ENCODE measurements around the gene UTP11.

UTP11 gene

DNA sequence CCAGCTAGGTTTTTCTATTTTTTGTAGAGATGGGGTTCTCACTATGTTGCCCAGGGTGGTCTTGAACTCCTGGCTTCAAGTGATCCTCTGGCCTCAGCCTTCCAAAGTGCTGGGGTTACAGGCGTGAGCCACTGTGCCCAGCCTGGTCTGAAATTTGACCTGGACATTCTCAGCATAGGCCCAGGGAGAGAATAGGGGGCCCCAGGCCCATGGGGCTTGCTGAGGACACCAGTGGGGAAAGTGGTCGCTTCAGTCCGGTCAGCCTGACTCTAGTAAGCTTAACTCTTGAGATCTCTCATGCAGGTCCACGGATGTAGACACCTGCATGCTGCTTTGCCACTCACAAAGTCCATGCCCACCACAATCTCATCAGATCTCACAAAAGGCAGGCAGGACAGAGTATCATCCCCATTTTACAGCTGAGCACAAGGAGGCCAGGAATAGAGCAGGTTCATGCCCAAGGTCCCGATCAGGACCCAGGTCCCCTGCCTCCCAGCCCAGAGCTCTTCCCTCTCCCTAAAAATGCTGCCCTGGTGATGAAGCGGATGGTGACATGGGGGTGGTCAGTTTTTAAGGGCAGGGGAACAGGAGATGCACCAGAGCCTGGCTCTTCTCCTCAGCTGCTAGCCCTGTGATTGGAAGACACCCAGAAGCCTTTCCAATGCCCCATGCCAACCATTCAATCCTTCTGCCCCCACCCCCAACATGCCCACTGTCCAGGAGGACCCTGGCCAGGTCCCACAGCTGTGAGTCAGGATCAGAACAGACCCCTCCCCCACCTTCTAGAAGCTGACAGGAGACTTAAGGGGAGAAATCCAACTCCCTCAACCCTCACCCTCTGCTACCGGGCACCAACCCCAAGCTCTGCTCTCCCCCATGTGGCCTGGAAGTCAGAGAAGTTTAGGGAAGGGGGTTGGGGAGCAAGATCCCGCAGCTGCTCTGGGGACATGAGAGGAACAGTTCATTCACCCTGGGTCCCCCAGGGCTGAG is 9.0 kb upstream of the UTP11 start:
- no peak for DNase-seq (ENCODE audit: low spot score)

DNA sequence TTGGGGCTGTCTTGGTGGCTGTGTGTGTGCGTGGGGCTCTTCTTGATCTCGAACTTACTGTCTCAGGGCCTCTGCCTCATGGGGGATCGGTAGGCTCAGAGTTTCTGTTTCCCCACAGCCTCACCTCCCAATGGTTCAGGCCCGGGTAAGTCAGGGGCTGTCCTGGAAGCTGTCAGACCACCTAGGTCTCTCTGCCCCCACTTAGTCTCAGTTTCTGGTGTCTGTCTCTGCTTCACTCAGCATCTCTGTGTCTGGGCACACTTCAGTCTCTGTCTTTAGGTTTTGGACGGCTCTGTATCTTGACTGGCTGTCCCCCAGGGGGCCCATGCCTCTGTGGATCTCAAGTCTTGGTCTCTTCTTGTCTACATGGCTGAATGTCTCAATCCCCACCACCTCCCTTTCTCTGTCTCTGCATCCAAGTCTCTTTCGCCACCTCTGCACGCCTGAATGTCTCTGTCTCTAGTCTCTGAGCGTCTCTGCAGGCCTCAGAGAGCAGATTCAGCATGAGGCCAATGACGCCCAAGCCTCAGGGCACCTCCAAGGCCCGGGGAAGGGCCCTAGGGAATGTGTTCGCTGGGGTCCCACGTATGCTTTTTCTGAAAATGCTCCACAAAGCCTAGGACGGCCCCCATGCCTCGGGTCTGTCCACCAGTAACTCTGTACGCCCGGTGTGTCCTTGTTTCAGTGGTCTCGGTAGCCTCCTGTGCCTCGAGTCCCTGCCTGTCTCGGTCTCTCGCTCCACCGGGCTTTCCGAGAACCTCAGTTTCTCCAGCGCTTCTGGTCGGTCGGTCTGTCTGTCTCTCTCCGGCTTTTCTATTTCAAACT is 8.0 kb upstream of the UTP11 start:
- DNase-seq (ENCODE audit: low spot score): no peak

DNA sequence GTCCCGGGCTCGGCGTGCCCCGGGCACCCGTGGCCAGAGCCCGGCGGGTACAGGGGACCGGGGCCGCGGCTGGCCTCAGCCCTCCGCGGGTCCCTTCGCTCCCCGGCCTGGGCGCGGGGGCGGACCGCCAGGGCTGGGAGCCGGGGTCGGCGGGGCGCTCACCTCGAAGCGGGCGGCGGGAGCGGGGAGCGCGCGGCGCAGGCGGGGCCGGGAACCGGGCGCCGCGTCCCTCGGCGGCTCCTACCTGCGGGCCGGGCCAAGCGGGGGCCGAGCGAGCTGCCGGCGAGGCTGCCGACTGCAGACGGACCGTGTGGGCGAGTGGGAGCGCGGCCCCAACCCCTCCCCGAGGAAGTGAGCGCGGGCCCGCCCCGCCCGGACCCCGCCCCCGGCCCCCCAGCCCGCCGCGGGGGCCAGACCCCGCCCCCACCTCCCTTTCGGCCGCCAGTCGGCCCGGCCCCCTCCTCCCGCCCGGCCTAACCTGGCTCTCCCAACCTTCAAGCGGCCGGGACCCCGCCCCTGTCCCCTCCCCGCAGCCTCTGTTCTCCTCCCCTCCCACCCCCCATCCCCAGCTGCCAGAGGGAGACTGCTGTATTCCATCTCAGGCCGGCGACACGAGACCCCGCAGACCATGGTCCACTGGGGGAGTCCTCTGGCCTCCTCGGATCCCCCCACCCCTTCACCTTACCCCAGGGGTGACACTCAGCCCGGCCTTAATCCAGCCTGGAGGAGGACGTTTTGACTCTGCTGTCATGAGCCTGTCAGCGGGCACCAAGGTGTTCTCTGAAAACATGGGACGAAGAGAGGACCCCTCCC is 7.1 kb upstream of the UTP11 start, which contains the start of gene FHL3:
Gene FHL3 (minus strand): TSS at position 320 of the 813 bp plus-strand sequence. CDS start 6,102 bp downstream, outside the sequence.
- DNase-seq (ENCODE audit: low spot score): no peak

DNA sequence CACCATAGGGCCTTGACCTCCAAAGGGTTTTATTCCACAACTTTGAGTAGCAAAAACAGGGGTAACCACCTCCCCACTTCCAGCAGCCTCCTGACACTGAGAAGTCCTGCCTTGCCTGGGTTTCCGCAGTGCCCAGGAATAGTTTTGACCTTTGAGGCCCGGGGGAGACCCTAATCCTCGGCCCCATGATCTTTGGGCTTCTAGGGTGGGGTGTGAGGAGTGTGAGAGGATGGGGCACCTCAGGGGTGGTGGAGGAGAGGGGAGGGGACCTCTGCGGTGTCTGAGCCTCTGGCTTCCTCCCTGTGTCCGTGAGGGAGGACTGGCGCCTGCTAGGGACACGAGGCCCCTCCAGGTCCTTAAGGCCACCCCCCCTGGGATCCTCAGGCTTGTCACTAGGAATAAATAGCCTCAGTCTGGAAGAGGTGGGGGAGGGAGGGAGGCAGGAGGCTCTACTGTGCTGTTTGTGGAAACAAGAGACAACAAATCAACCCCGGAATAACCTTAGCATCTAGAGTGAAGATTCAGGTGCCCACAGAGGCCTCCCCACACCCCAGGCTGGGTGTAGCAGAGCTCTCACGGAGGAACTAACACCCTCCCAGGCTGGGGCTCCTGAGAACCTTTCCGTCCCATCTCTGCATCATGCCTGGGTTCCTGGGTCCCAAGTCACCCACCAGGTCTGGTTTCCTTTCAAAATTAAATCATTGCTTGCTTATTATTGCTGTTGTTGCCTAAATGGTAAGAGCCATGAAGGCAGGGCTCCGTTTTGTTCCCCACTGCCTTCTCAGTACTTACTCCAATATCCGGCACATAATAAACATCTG is 6.3 kb upstream of the UTP11 start:
- no peak for DNase-seq (ENCODE audit: low spot score)

DNA sequence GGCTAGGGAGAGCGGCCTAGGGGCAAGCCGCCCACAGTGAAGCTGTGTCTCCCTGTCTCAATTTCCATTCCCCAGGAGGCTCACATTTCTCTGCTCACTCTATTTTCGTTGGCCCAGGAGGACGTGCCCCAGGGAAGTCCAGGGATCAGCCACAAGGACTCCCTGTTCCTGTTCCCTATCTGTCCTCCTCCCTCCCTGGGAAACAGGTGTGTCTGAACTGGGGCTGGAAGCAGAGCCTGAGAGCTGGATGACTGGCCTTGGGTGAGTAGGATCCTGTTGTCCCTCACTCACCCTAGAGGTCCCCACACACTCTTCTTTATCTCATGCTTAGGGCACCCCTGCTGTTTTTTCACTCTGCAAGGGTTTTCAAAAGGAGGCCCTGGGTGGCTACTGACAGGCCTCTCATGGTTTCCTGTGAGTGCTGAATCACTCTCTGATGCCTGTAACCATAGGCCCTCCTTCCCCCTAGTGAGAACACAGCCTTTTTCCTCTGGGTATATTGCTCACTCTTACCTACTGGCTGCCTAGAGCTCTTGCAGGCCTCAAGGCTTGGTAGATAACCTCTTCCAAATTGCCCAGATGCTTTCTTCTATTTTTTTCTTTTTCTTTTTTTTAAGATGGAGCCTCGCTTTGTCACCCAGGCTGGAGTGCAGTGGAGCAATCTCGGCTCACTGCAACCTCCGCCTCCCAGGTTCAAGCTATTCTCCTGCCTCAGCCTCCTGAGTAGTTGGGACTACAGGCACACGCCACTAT is 3.3 kb upstream of the UTP11 start:
- peak; percentile 78 for DNase-seq (ENCODE audit: low spot score)

DNA sequence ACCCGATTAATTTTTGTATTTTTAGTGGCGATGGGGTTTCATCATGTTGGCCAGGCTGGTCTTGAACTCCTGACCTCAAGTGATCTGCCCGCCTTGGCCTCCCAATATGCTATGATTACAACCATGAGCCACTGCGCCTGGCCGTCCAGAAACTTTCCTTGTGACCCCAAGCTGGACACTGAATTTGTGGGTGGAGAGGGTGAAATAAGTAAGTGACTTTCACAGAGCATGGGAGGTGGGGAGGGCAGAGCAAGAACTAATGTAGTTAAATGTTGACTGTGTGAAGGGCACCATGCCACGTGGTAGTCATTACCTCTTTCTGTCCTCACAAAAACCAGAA is 2.7 kb upstream of the UTP11 start:
- DNase-seq (ENCODE audit: low spot score): no peak

DNA sequence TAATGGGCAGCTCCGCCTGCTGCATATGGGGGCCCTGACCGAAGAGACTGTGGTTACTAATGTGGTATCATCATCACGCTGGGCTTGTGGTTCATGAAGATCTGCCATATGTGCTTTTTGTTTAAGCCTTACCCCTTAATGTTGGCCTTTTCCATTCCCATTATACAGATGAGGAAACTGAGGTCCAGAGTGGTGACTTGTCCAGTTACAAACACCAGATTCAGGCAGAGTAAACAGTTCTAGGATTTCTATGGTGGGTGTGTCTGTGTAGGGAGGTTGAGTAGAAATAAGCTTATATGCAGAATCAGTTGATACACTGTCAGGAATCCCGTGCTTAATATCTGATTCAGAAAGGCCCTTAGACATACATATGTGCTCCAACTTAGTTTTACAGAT is 691 bp downstream of the UTP11 start:
- DNase-seq (ENCODE audit: low spot score): no peak

DNA sequence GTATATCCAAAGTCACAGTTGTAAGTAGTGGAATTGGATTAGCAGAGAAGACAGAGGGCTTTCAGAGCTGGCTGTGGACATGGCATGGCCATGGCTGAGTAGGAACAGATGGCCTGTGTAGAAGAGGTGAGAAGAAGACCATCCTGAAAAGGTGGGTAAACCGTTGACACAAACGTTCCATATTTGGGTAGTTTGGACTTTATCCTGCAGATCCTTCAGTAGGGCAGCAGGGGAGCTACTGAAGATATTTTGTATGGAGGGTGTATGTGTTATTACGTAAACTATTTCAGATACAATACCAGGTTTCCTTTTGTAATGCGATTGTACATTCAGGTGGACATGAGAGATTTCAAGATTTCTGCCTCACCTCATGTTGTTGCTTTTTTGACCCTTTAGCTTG is 1.6 kb downstream of the UTP11 start:
- DNase-seq (ENCODE audit: low spot score): no peak

DNA sequence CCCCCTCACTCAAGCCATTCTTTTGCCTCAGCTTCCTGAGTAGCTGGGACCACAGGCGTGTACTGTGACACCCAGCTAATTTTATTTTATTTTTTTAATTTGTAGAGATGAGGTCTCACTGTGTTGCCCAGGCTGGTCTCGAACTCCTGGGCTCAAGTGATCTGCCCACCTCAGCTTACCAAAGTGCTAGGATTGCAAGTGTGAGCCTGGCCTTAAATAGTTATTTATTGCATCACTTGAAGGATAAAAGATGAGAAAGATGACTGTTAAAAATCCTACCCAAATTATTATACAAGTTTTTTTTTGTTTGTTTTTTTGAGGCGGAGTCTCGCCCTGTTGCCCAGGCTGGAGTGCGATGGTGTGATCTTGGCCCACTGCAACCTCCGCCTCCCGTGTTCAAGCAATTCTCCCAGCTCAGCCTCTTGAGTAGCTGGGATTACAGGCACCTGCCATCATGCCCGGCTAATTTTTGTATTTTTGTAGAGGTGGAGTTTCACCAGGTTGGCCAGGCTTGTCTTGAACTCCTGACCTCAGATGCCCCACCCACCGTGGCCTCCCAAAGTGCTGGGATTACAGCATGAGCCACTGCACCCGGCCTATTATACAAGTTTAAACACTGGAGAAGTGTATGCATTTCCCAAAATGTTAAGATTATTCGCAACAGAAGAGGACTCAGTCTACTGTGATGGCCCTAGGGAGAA is 2.3 kb downstream of the UTP11 start:
- DNase-seq (ENCODE audit: low spot score): no peak

DNA sequence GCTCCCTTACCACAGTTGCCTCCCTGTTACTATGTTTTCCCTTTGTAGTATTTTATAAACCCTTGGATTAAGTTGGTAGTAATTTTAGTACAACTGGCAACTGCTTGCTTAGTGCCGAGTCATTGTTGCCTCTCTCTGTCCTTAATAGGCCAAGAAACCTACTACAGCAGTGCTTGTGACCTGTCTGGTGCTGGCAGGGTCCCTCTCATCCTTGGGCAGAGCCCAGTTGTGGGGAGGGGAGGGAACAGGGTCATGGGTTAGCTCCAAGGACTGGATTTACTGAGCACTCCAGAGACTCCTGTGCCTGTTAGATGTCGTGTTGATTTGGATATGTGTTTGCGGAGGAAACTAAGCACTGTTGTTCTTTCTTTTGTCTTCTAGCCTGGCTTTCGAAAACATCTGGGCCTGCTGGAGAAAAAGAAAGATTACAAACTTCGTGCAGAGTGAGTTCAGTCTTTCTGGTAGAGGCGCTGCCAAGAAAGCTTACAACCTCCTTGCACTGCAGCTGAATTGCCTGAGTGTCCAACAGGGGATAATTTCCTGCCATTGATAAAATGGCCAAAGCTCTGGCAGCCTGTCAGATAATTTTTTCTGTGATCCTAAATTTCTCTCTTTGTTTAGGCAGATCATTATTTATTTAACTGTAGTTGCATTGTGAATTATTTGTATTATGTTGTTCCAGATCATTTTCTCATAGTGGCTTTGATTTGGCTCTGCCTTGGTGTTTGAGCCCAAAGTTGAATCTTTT is 3.6 kb downstream of the UTP11 start:
- DNase-seq (ENCODE audit: low spot score): no peak

DNA sequence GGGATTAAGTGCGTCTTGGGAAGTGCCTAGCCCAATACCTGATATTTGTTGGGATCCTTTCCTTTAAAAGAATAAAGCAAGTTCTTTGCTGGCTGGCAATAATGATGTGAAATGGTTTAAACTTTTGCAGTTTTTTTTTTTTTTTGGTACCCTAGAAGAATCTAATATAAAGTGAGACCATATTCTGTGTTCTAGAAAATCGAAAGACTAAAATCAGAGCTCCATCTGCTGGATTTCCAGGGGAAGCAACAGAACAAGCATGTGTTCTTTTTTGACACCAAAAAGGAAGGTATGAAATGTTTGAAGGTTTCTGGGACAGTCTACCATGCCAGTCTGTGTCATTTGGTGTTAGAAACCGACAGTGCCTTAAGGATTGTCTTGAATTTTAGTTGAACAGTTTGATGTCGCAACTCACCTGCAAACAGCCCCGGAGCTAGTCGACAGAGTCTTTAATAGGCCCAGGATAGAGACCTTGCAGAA is 6.4 kb downstream of the UTP11 start:
- DNase-seq (ENCODE audit: low spot score): no peak

DNA sequence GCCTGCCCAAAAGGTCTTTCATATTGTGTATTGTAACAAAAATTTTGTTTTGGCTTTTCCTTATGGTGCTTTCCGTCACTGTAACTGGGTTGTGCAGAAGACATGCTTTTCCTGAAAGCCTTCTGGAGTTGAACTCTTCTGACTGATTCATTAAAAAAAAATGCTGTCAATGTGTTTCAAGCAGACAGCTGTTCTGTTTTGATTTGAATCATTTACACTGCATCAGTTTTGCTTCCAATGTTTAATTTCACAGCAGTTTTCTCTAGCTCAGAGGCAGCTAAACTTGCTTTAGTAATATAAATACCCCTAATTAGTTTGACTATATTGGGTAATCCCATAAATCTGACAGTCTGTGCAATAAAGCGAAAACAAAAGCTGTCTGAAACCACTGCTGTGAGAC is 7.9 kb downstream of the UTP11 start:
- DNase-seq (ENCODE audit: low spot score): no peak

DNA sequence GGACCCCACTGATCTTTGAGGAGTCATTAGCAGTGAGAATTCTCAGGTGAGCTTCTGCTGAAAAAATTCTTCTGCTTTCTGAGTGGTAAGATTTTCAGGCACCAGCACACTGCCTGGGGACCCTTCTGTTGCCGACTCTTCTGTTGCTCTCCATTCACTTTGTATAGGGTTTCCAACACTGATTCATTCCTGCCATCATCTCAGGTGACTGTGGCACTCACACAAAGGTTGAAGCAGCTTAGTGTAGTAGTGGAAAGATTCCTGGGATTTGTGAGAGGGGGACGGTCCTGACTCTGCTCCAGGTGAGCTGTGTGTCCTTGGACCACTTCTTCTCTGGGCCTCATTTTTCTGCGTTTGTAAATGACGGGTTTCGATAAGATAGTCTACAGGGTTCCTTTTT is 9.4 kb downstream of the UTP11 start:
- DNase-seq (ENCODE audit: low spot score): no peak

DNA sequence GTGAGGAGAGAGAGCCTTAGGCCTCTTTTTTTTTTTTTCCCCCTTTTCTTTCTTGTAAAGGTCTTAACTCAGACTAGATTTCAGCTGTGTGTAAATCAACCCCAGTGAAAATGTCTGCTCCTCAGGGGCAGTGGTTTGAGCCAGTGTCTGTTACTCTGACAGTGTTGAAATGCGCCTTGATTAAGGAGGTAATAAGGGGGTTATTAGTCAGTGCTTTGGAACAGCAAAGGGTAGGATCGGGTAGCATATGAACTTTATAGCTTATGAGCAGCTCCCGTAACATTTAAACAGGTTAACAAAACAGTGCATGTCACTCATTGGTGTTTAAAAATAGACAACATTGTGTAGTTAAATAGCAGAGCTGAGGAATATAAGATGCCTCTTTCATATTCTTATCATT is 10.3 kb downstream of the UTP11 start:
- no peak for DNase-seq (ENCODE audit: low spot score)

DNA sequence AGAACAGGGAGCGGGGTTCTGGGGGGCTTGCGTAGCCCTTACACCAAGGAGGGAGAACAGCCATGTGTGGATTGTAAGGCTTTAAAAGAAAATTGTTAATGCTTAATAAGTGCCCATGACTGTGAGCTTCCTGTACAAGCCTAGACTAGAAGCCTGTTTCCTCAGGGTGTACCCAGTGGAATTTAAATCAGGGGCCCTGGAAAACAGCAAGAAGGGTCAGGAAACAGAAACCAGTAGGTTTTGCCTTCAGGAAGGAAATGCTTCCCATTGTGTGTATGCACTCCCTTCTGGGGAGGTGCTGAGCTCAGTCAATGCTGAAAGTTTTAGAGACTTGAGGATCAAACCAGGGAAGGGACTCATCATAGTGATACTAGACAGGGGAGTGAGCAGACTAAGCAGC is 12.7 kb downstream of the UTP11 start:
- no peak for DNase-seq (ENCODE audit: low spot score)

DNA sequence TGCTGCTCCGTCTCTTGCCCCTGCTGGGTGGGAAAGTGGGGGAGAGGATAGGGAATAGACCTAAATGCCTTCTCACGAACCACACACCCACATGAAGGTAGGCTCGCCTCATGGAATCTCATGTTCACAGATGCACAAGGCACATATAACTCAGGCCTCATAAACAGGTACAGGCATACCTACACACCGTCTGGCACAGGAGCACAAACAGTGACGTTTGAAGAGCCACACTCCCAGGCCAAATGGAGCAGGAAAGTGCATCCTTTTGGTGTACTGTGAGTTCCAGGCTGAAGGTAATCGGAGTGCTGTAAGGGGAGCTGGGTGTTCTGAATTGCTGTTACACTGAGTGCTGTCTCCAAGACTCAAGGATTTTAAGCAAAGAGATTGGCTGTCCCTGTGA is 13.1 kb downstream of the UTP11 start:
- DNase-seq (ENCODE audit: low spot score): no peak

DNA sequence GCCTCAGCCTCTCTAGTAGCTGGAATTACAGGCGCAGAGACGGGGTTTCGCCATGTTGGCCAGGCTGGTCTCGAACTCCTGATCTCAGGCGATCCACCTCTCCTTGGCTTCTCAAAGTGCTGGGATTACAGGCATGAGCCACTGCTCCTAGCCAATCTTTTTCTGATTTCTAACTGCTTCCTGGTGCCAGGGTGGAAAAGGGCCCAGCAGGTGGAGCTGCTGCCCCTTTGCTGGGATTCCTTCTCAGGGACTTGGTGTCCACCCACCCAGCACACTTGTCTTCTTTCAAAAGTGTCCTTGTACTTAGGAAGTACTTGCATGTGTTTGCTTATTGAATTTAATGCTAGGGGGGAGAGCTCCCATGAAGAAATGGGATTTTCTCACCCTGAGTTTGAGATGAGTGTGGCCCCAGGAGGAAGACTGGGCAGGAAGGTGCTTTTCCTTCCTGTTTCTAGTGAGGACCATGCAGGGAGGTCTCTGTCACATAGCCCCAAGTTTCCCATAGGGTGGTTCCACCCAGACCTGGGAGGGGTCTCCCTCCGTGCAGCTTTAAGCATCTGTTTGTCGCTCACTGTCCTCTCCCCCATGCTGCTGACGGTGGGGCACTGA is 14.2 kb downstream of the UTP11 start:
- peak; percentile 80 for DNase-seq (ENCODE audit: low spot score)

All from kidney capillary endothelial cell (primary cell).